Keratinocyte (primary cell): Measurements from ENCODE around the gene STRN4. TPM values are rescaled to one million over a fixed set of nuclear protein-coding genes. Genes with fewer than 3 reads are reported as not detected.

Experiments used
- DNase-seq: peaks from one replicate; pipeline ENCODE4 v3.0.0-alpha.2; 2011; ENCODE audit warnings: low read depth, missing footprints, low spot score
- FAIRE-seq: peaks from 2 replicates; lab custom pipeline; 2011; peaks lifted over from hg19 to GRCh38; lab: Jason Lieb, UNC
- H2AFZ ChIP-seq: 2 replicates; pipeline ENCODE4 v1.6.0; 2012; ENCODE audit warnings: low read length, control low read depth, inconsistent platforms; ENCODE audit not compliant: control insufficient read depth
- H3K27ac ChIP-seq: 2 replicates; pipeline ENCODE4 v1.5.1; 2011; ENCODE audit warnings: low read length; ENCODE audit not compliant: control insufficient read depth, insufficient read depth
- H3K27me3 ChIP-seq: 3 replicates; pipeline ENCODE4 v1.6.0; 2011; ENCODE audit warnings: low read length; ENCODE audit not compliant: control insufficient read depth, insufficient read depth; ENCODE audit errors: extremely low read depth
- H3K36me3 ChIP-seq, 2 experiments: 2 replicates in 1 of 2; 3 replicates in 1 of 2; pipeline ENCODE4 v1.5.1; 2011; ENCODE audit warnings: low read length in 2 of 2, mild to moderate bottlenecking in 1 of 2; ENCODE audit not compliant: control insufficient read depth in 2 of 2, insufficient read depth in 2 of 2; ENCODE audit errors: extremely low read depth in 1 of 2
- H3K4me1 ChIP-seq: 3 replicates; pipeline ENCODE4 v1.5.1; 2011; ENCODE audit warnings: low read length; ENCODE audit not compliant: control insufficient read depth, insufficient read depth; ENCODE audit errors: extremely low read depth
- H3K4me2 ChIP-seq: 3 replicates; pipeline ENCODE4 v1.6.0; 2011; ENCODE audit warnings: low read depth, low read length; ENCODE audit not compliant: control insufficient read depth, insufficient read depth; ENCODE audit errors: extremely low read depth
- H3K4me3 ChIP-seq, 3 experiments: fragments of 200-600 bp in 1 of 3; sonication (generic) in 1 of 3; 2 replicates in 2 of 3; 3 replicates in 1 of 3; pipeline ENCODE4 v1.5.1; 2011 to 2016; ENCODE audit warnings: low read length in 3 of 3, mild to moderate bottlenecking in 3 of 3, control low read depth in 2 of 3, inconsistent platforms in 1 of 3, low read depth in 1 of 3, mixed read lengths in 1 of 3, mixed run types in 1 of 3, moderate library complexity in 1 of 3; ENCODE audit not compliant: control insufficient read depth in 2 of 3, insufficient read depth in 2 of 3; ENCODE audit errors: extremely low read depth in 1 of 3
- H3K79me2 ChIP-seq: 2 replicates; pipeline ENCODE4 v1.6.0; 2012; ENCODE audit warnings: low read length; ENCODE audit not compliant: control insufficient read depth, insufficient read depth
- H3K9ac ChIP-seq: 3 replicates; pipeline ENCODE4 v1.6.0; 2011; ENCODE audit warnings: low read length; ENCODE audit not compliant: control insufficient read depth, insufficient read depth; ENCODE audit errors: extremely low read depth
- H3K9me1 ChIP-seq: 3 replicates; pipeline ENCODE4 v1.6.0; 2011; ENCODE audit warnings: low read length; ENCODE audit not compliant: control insufficient read depth, insufficient read depth; ENCODE audit errors: extremely low read depth
- H3K9me3 ChIP-seq: 2 replicates; pipeline ENCODE4 v1.5.1; 2012; ENCODE audit warnings: low read depth, low read length; ENCODE audit not compliant: control insufficient read depth
- H4K20me1 ChIP-seq: 3 replicates; pipeline ENCODE4 v1.6.0; 2011; ENCODE audit warnings: low read length; ENCODE audit not compliant: control insufficient read depth, insufficient read depth; ENCODE audit errors: extremely low read depth
- EZH2 ChIP-seq: IDR thresholded peaks from one replicate; pipeline ENCODE4 v1.6.1; 2012; ENCODE audit warnings: inconsistent platforms, mild to moderate bottlenecking, low read length, moderate library complexity
- dilution Hi-C: fragments of 300-500 bp; cut with MboI; formaldehyde crosslinking; loops from one replicate; pipeline ENCODE4 v1.7.0; 2020; ENCODE audit warnings: low sequenced_read_pairs; ENCODE audit not compliant: extremely low pct_ligation_motif_present
- polyA plus RNA-seq, 5 experiments: library from polyadenylated mRNA; depleted of rRNA in 3 of 5; stranded (reverse) in 3 of 5; stranded (forward) in 1 of 5; unstranded in 1 of 5; fragments of >200 nt; gene quantifications; 1 replicate in 1 of 5; 2 replicates in 3 of 5; 3 replicates in 1 of 5; pipeline versions ENCODE4 v1.2.1 to v1.2.3, GENCODE V29; 2011 to 2012; ENCODE audit warnings: missing spikeins in 2 of 5, low read depth in 1 of 5, low replicate concordance in 1 of 5
- TF ChIP-seq, protein P1 (sequence below), 3 experiments: IDR thresholded peaks in 1 of 3; conservative IDR thresholded peaks in 1 of 3; optimal IDR thresholded peaks in 1 of 3; 2 replicates in 2 of 3; 3 replicates in 1 of 3; pipeline versions ENCODE3 to v1.5.1; 2011; ENCODE audit warnings: low read length in 3 of 3, mild to moderate bottlenecking in 3 of 3, moderate library complexity in 2 of 3, control low read depth in 1 of 3, inconsistent platforms in 1 of 3; ENCODE audit not compliant: insufficient read depth in 2 of 3; ENCODE audit errors: extremely low read depth in 1 of 3

The STRN4 gene
- polyA plus RNA-seq, 1 donor (not counting 4 experiments of a cell fraction or from before 2014, with no cell fraction given) = 37.3 TPM

- no peak overlapping the region for H3K4me2 ChIP-seq
- H3K36me3 ChIP-seq = peaks cover 61 to 64% of the 10 kb centered on the region in 2 experiments
- TF ChIP-seq, protein P1, sequence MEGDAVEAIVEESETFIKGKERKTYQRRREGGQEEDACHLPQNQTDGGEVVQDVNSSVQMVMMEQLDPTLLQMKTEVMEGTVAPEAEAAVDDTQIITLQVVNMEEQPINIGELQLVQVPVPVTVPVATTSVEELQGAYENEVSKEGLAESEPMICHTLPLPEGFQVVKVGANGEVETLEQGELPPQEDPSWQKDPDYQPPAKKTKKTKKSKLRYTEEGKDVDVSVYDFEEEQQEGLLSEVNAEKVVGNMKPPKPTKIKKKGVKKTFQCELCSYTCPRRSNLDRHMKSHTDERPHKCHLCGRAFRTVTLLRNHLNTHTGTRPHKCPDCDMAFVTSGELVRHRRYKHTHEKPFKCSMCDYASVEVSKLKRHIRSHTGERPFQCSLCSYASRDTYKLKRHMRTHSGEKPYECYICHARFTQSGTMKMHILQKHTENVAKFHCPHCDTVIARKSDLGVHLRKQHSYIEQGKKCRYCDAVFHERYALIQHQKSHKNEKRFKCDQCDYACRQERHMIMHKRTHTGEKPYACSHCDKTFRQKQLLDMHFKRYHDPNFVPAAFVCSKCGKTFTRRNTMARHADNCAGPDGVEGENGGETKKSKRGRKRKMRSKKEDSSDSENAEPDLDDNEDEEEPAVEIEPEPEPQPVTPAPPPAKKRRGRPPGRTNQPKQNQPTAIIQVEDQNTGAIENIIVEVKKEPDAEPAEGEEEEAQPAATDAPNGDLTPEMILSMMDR (optimal IDR thresholded peaks at IDR 0.05 in 1 of 3, IDR thresholded peaks at IDR 0.05 in 1 of 3, conservative IDR thresholded peaks at IDR 0.05 in 1 of 3; ENCODE audit: extremely low read depth in 1 of 3, insufficient read depth in 2 of 3, low read length in 3 of 3) = no peak
- TF ChIP-seq EZH2 = no peak
- H3K27ac ChIP-seq = no peak overlapping the region
- H3K4me1 ChIP-seq = peaks cover 2% of the 10 kb centered on the region
- H3K9me3 ChIP-seq = no peaks in the 10 kb centered on the region
- H3K4me3 ChIP-seq = no peak overlapping the region
- dilution Hi-C loops = no loop called here
- FAIRE-seq (no peak), DNase-seq (no peak)
- H3K9me1 ChIP-seq = no peaks in the 10 kb centered on the region
- H3K27me3 ChIP-seq = no peaks in the 10 kb centered on the region
- H3K79me2 ChIP-seq = no peaks in the 10 kb centered on the region
- peaks cover 8% of the 10 kb centered on the region for H4K20me1 ChIP-seq
- no peak overlapping the region for H2AFZ ChIP-seq
- H3K9ac ChIP-seq = no peak overlapping the region
Observed at GRCh38 chr19:46696052-46696451, 50.2 kb downstream of the STRN4 start.

DNA sequence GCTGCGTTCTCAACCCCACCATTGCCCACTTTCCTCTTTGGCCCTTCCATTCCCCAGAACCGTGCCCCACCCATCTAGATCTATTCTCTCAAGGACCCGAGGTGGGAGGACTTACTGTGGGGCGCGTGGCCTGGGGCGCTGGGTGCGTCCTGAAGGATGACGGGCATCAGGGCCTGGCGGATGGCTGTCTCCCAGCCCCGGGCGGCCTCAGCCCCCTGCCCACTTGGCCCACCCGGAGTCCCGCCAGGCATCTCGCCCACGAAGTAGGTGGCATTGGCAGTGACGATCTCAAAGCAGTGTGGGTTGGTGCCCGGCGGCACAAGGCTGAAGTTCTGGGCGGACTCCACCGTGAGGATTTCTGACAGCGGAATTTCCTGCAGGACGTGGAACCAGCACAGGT lies 52.5 kb downstream of the STRN4 start:
- Histone ChIP-seq H4K20me1 (peaks cover 8% of the 10 kb centered on the region), H3K4me1 (peaks cover 2% of the 10 kb centered on the region), H3K9me1 (no peaks in the 10 kb centered on the region), H3K9ac (no peak overlapping the region), H3K27ac (no peak overlapping the region), H3K9me3 (no peaks in the 10 kb centered on the region), H3K36me3 (peaks cover 50 to 57% of the 10 kb centered on the region in 2 experiments), H2AFZ (no peak overlapping the region), H3K4me3 (no peak overlapping the region), H3K4me2 (no peak overlapping the region), H3K27me3 (no peaks in the 10 kb centered on the region), H3K79me2 (no peaks in the 10 kb centered on the region)
- FAIRE-seq (no peak), DNase-seq (no peak)
- TF ChIP-seq EZH2 = no peak
- TF ChIP-seq, protein P1 (optimal IDR thresholded peaks at IDR 0.05 in 1 of 3, IDR thresholded peaks at IDR 0.05 in 1 of 3, conservative IDR thresholded peaks at IDR 0.05 in 1 of 3; ENCODE audit: extremely low read depth in 1 of 3, insufficient read depth in 2 of 3, low read length in 3 of 3) = no peak
- dilution Hi-C loops = no loop called here
